K562 (cell line): ENCODE results near the gene KRT4.

Experiments used
- ATF3 ChIP-seq, 2 experiments: fragments of 450-650 bp in 1 of 2; sonication (generic) in 1 of 2; formaldehyde crosslinking in 1 of 2; IDR thresholded peaks in 1 of 2; conservative IDR thresholded peaks in 1 of 2; 2 replicates each; pipeline versions ENCODE4 v1.6.1 to v1.8.1; 2016 to 2023; ENCODE audit warnings: mild to moderate bottlenecking in 2 of 2, moderate library complexity in 2 of 2, inconsistent platforms in 1 of 2, missing genetic modification reagents in 1 of 2
- MED1 ChIP-seq: sonication (generic); formaldehyde crosslinking; IDR thresholded peaks from 2 replicates; pipeline ENCODE4 v1.8.1; 2023; ENCODE audit warnings: missing genetic modification reagents, borderline replicate concordance
- NRF1 ChIP-seq, 2 experiments: fragments of 450-650 bp; IDR thresholded peaks in 1 of 2; conservative IDR thresholded peaks in 1 of 2; 2 replicates each; pipeline ENCODE4 v1.6.1; 2014; ENCODE audit warnings: mild to moderate bottlenecking in 2 of 2
- TF ChIP-seq, protein P1 (sequence below), 2 experiments: fragments of 450-650 bp; formaldehyde crosslinking in 1 of 2; IDR thresholded peaks; 2 replicates each; pipeline versions ENCODE4 v1.4.0 to v1.6.1; 2014 to 2020; ENCODE audit warnings: mild to moderate bottlenecking in 2 of 2, borderline replicate concordance in 1 of 2, low read depth in 1 of 2

DNA sequence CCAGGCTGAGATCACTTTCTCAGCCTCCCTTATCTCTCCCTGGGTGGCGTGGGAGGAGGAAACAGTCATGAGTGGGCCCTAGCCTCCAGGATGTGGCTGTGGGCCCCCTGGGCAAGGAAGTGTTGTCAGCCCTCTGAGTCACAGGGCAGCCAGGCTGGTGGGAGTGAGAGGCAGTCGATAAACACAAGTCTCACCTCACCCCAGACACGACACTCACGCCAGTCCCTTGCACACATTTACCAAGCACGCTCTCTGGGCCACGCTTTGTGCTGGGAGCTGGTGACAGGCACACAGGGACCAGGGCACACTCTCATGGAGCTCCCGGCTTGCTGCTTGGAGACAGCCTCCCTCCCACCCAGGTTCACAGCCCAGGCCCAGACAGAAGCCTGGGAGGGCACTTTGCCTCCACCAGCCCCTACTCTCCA lies 22.1 kb upstream of the KRT4 start:
- TF ChIP-seq, protein P1, sequence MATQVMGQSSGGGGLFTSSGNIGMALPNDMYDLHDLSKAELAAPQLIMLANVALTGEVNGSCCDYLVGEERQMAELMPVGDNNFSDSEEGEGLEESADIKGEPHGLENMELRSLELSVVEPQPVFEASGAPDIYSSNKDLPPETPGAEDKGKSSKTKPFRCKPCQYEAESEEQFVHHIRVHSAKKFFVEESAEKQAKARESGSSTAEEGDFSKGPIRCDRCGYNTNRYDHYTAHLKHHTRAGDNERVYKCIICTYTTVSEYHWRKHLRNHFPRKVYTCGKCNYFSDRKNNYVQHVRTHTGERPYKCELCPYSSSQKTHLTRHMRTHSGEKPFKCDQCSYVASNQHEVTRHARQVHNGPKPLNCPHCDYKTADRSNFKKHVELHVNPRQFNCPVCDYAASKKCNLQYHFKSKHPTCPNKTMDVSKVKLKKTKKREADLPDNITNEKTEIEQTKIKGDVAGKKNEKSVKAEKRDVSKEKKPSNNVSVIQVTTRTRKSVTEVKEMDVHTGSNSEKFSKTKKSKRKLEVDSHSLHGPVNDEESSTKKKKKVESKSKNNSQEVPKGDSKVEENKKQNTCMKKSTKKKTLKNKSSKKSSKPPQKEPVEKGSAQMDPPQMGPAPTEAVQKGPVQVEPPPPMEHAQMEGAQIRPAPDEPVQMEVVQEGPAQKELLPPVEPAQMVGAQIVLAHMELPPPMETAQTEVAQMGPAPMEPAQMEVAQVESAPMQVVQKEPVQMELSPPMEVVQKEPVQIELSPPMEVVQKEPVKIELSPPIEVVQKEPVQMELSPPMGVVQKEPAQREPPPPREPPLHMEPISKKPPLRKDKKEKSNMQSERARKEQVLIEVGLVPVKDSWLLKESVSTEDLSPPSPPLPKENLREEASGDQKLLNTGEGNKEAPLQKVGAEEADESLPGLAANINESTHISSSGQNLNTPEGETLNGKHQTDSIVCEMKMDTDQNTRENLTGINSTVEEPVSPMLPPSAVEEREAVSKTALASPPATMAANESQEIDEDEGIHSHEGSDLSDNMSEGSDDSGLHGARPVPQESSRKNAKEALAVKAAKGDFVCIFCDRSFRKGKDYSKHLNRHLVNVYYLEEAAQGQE (IDR thresholded peaks at IDR 0.05; ENCODE audit: borderline replicate concordance), result no peak
- TF ChIP-seq, protein P1 (CRISPR knock-in tag; IDR thresholded peaks at IDR 0.05; ENCODE audit: low read depth), result no peak
- 0 out of 4 replicates have a peak, but pooled peaks of 1 of the 2 experiments have one; percentile 22 for TF ChIP-seq NRF1 (conservative IDR thresholded peaks at IDR 0.05 in 1 of 2, IDR thresholded peaks at IDR 0.05 in 1 of 2)
- no peak for TF ChIP-seq MED1 (CRISPR knock-in tag)
- peak; percentile 74 for TF ChIP-seq ATF3 (IDR thresholded peaks at IDR 0.05)
- no peak for TF ChIP-seq ATF3 (CRISPR knock-in tag; conservative IDR thresholded peaks at IDR 0.05)
